Measurements from ENCODE around the gene PAK5.

The PAK5 gene

GRCh38 chr20:9838378-9839295 is at the start of gene PAK5:
Gene PAK5 (minus strand): TSS chr20:9839076. CDS start chr20:9644328, 194,748 bp downstream.
- peaks cover 31% of the 10 kb centered on the region for H3K27me3 ChIP-seq (ENCODE audit: control insufficient read depth, insufficient read depth, low read length)

GRCh38 chr20:9887706-9888105 is 48.8 kb upstream of the PAK5 start:
- Histone ChIP-seq H3K9ac (ENCODE audit: low read length) (no peak overlapping the region), H3K27me3 (ENCODE audit: control insufficient read depth, insufficient read depth, low read length) (no peaks in the 10 kb centered on the region), H3K9me3 (ENCODE audit: control insufficient read depth, low read depth, low read length) (no peaks in the 10 kb centered on the region), H3K36me3 (ENCODE audit: control insufficient read depth, low read depth, low read length) (no peaks in the 10 kb centered on the region), H3K4me3 (ENCODE audit: low read length) (no peak overlapping the region), H3K27ac (ENCODE audit: low read length) (no peak overlapping the region), H3K4me1 (ENCODE audit: control insufficient read depth, low read depth, low read length) (peaks cover 5% of the 10 kb centered on the region)

More at GRCh38 chr20:9838378-9839295, at the start of gene PAK5:
- H3K36me3 ChIP-seq (ENCODE audit: control insufficient read depth, low read depth, low read length) = no peaks in the 10 kb centered on the region
- H3K27ac ChIP-seq (ENCODE audit: low read length) = no peak within 1 kb of the TSS
- no peaks in the 10 kb centered on the region for H3K4me1 ChIP-seq (ENCODE audit: control insufficient read depth, low read depth, low read length)
- peak within 1 kb of the TSS; percentile 9 for H3K9ac ChIP-seq (ENCODE audit: low read length)
- H3K4me3 ChIP-seq (ENCODE audit: low read length) = peak within 1 kb of the TSS; percentile 79
- H3K9me3 ChIP-seq (ENCODE audit: control insufficient read depth, low read depth, low read length) = no peaks in the 10 kb centered on the region

- Histone ChIP-seq H3K9ac (ENCODE audit: low read length) (no peak overlapping the region), H3K27ac (ENCODE audit: low read length) (no peak overlapping the region)
Measured at GRCh38 chr20:9886227-9886626, 47.4 kb upstream of the PAK5 start.

GRCh38 chr20:9884666-9885065 is 45.8 kb upstream of the PAK5 start:
- Histone ChIP-seq H3K4me1 (ENCODE audit: control insufficient read depth, low read depth, low read length) (peaks cover 5% of the 10 kb centered on the region), H3K36me3 (ENCODE audit: control insufficient read depth, low read depth, low read length) (no peaks in the 10 kb centered on the region), H3K27ac (ENCODE audit: low read length) (no peak overlapping the region), H3K9me3 (ENCODE audit: control insufficient read depth, low read depth, low read length) (no peaks in the 10 kb centered on the region), H3K4me3 (ENCODE audit: low read length) (no peak overlapping the region), H3K27me3 (ENCODE audit: control insufficient read depth, insufficient read depth, low read length) (no peaks in the 10 kb centered on the region), H3K9ac (ENCODE audit: low read length) (no peak overlapping the region)

More at GRCh38 chr20:9886227-9886626, 47.4 kb upstream of the PAK5 start:
- no peaks in the 10 kb centered on the region for H3K27me3 ChIP-seq (ENCODE audit: control insufficient read depth, insufficient read depth, low read length)
- H3K36me3 ChIP-seq (ENCODE audit: control insufficient read depth, low read depth, low read length) = no peaks in the 10 kb centered on the region
- peaks cover 5% of the 10 kb centered on the region for H3K4me1 ChIP-seq (ENCODE audit: control insufficient read depth, low read depth, low read length)
- no peaks in the 10 kb centered on the region for H3K9me3 ChIP-seq (ENCODE audit: control insufficient read depth, low read depth, low read length)
- H3K4me3 ChIP-seq (ENCODE audit: low read length) = no peak overlapping the region

GRCh38 chr20:9884061-9884460 is 45.2 kb upstream of the PAK5 start:
- no peak overlapping the region for H3K4me3 ChIP-seq (ENCODE audit: low read length)
- H3K4me1 ChIP-seq (ENCODE audit: control insufficient read depth, low read depth, low read length) = peaks cover 5% of the 10 kb centered on the region
- no peak overlapping the region for H3K27ac ChIP-seq (ENCODE audit: low read length)
- H3K9me3 ChIP-seq (ENCODE audit: control insufficient read depth, low read depth, low read length) = no peaks in the 10 kb centered on the region
- H3K27me3 ChIP-seq (ENCODE audit: control insufficient read depth, insufficient read depth, low read length) = no peaks in the 10 kb centered on the region
- no peak overlapping the region for H3K9ac ChIP-seq (ENCODE audit: low read length)
- no peaks in the 10 kb centered on the region for H3K36me3 ChIP-seq (ENCODE audit: control insufficient read depth, low read depth, low read length)

GRCh38 chr20:9877932-9878495 is 39.1 kb upstream of the PAK5 start:
- no peaks in the 10 kb centered on the region for H3K36me3 ChIP-seq (ENCODE audit: control insufficient read depth, low read depth, low read length)
- no peaks in the 10 kb centered on the region for H3K4me1 ChIP-seq (ENCODE audit: control insufficient read depth, low read depth, low read length)
- peaks cover 5% of the 10 kb centered on the region for H3K9me3 ChIP-seq (ENCODE audit: control insufficient read depth, low read depth, low read length)
- no peak overlapping the region for H3K27ac ChIP-seq (ENCODE audit: low read length)
- no peak overlapping the region for H3K4me3 ChIP-seq (ENCODE audit: low read length)
- H3K9ac ChIP-seq (ENCODE audit: low read length) = no peak overlapping the region
- no peaks in the 10 kb centered on the region for H3K27me3 ChIP-seq (ENCODE audit: control insufficient read depth, insufficient read depth, low read length)

- H3K9ac ChIP-seq (ENCODE audit: low read length) = no peak overlapping the region
- no peaks in the 10 kb centered on the region for H3K4me1 ChIP-seq (ENCODE audit: control insufficient read depth, low read depth, low read length)
- no peak overlapping the region for H3K4me3 ChIP-seq (ENCODE audit: low read length)
- H3K9me3 ChIP-seq (ENCODE audit: control insufficient read depth, low read depth, low read length) = no peaks in the 10 kb centered on the region
- no peak overlapping the region for H3K27ac ChIP-seq (ENCODE audit: low read length)
- H3K36me3 ChIP-seq (ENCODE audit: control insufficient read depth, low read depth, low read length) = no peaks in the 10 kb centered on the region
- H3K27me3 ChIP-seq (ENCODE audit: control insufficient read depth, insufficient read depth, low read length) = no peaks in the 10 kb centered on the region
Measured at GRCh38 chr20:9867196-9867980, 28.5 kb upstream of the PAK5 start.

GRCh38 chr20:9852566-9852965 is 13.7 kb upstream of the PAK5 start:
- Histone ChIP-seq H3K9ac (ENCODE audit: low read length) (no peak overlapping the region), H3K4me1 (ENCODE audit: control insufficient read depth, low read depth, low read length) (no peaks in the 10 kb centered on the region), H3K9me3 (ENCODE audit: control insufficient read depth, low read depth, low read length) (no peaks in the 10 kb centered on the region), H3K27me3 (ENCODE audit: control insufficient read depth, insufficient read depth, low read length) (no peaks in the 10 kb centered on the region), H3K27ac (ENCODE audit: low read length) (no peak overlapping the region), H3K4me3 (ENCODE audit: low read length) (no peak overlapping the region), H3K36me3 (ENCODE audit: control insufficient read depth, low read depth, low read length) (no peaks in the 10 kb centered on the region)

- no peak overlapping the region for H3K9ac ChIP-seq (ENCODE audit: low read length)
- H3K4me1 ChIP-seq (ENCODE audit: control insufficient read depth, low read depth, low read length) = no peaks in the 10 kb centered on the region
- H3K4me3 ChIP-seq (ENCODE audit: low read length) = peak overlapping the region; percentile 49
- peaks cover 31% of the 10 kb centered on the region for H3K27me3 ChIP-seq (ENCODE audit: control insufficient read depth, insufficient read depth, low read length)
- no peak overlapping the region for H3K27ac ChIP-seq (ENCODE audit: low read length)
- H3K36me3 ChIP-seq (ENCODE audit: control insufficient read depth, low read depth, low read length) = no peaks in the 10 kb centered on the region
- H3K9me3 ChIP-seq (ENCODE audit: control insufficient read depth, low read depth, low read length) = no peaks in the 10 kb centered on the region
Measured at GRCh38 chr20:9839626-9840025, 750 bp upstream of the PAK5 start.

GRCh38 chr20:9838035-9838377 is 870 bp downstream of the PAK5 start:
- Histone ChIP-seq H3K27me3 (ENCODE audit: control insufficient read depth, insufficient read depth, low read length) (peaks cover 31% of the 10 kb centered on the region), H3K36me3 (ENCODE audit: control insufficient read depth, low read depth, low read length) (no peaks in the 10 kb centered on the region), H3K4me3 (ENCODE audit: low read length) (peak overlapping the region; percentile 79), H3K9ac (ENCODE audit: low read length) (peak overlapping the region; percentile 9), H3K4me1 (ENCODE audit: control insufficient read depth, low read depth, low read length) (no peaks in the 10 kb centered on the region), H3K9me3 (ENCODE audit: control insufficient read depth, low read depth, low read length) (no peaks in the 10 kb centered on the region), H3K27ac (ENCODE audit: low read length) (no peak overlapping the region)

- H3K36me3 ChIP-seq (ENCODE audit: control insufficient read depth, low read depth, low read length) = no peaks in the 10 kb centered on the region
- H3K4me1 ChIP-seq (ENCODE audit: control insufficient read depth, low read depth, low read length) = no peaks in the 10 kb centered on the region
- peaks cover 31% of the 10 kb centered on the region for H3K27me3 ChIP-seq (ENCODE audit: control insufficient read depth, insufficient read depth, low read length)
- peak overlapping the region; percentile 79 for H3K4me3 ChIP-seq (ENCODE audit: low read length)
- no peak overlapping the region for H3K27ac ChIP-seq (ENCODE audit: low read length)
- H3K9me3 ChIP-seq (ENCODE audit: control insufficient read depth, low read depth, low read length) = no peaks in the 10 kb centered on the region
- no peak overlapping the region for H3K9ac ChIP-seq (ENCODE audit: low read length)
Measured at GRCh38 chr20:9837634-9838033, 1.2 kb downstream of the PAK5 start.

Data from iPS-18a (cell line).